Neuronal stem cell (in vitro differentiated cells): Measurements from ENCODE around the gene SIDT1.

ENCODE experiments used
- DNase-seq: peaks from one replicate; pipeline ENCODE4 v3.0.0-alpha.2; 2013; ENCODE audit warnings: low spot score
- H2AFZ ChIP-seq: one replicate; pipeline ENCODE4 v1.6.1; 2013; ENCODE audit warnings: mild to moderate bottlenecking, low read length, inconsistent platforms
- H2AK5ac ChIP-seq: 2 replicates; pipeline ENCODE4 v1.6.1; 2013; ENCODE audit warnings: low read depth, mild to moderate bottlenecking, inconsistent platforms, low read length, moderate library complexity, mixed read lengths
- H2BK120ac ChIP-seq: 2 replicates; pipeline ENCODE4 v1.6.1; 2013; ENCODE audit warnings: low read depth, mild to moderate bottlenecking, inconsistent platforms, low read length, moderate library complexity, mixed read lengths
- H2BK12ac ChIP-seq: one replicate; pipeline ENCODE4 v1.6.1; 2013; ENCODE audit warnings: low read length, inconsistent platforms
- H2BK15ac ChIP-seq: 2 replicates; pipeline ENCODE4 v1.6.1; 2013; ENCODE audit warnings: mild to moderate bottlenecking, low read length, inconsistent platforms, mixed read lengths
- H2BK5ac ChIP-seq: one replicate; pipeline ENCODE4 v1.6.1; 2013; ENCODE audit warnings: inconsistent platforms, mild to moderate bottlenecking, low read length, moderate library complexity
- H3K14ac ChIP-seq: one replicate; pipeline ENCODE4 v1.6.1; 2013; ENCODE audit warnings: low read length, inconsistent platforms
- H3K18ac ChIP-seq: 2 replicates; pipeline ENCODE4 v1.6.1; 2013; ENCODE audit warnings: low read length, inconsistent platforms
- H3K23ac ChIP-seq: 2 replicates; pipeline ENCODE4 v1.6.1; 2013; ENCODE audit warnings: low read depth, mild to moderate bottlenecking, mixed read lengths, low read length, inconsistent platforms; ENCODE audit not compliant: poor library complexity
- H3K27ac ChIP-seq: replicated peaks from 3 replicates; pipeline ENCODE4 v1.5.1; 2013; ENCODE audit warnings: low read length, inconsistent platforms
- H3K27me3 ChIP-seq, 3 experiments: 2 replicates each; pipeline ENCODE4 v1.6.1; 2013; ENCODE audit warnings: low read length in 3 of 3, mild to moderate bottlenecking in 2 of 3, inconsistent platforms in 1 of 3, low read depth in 1 of 3, mixed read lengths in 1 of 3, moderate library complexity in 1 of 3; ENCODE audit not compliant: control insufficient read depth in 3 of 3, insufficient read depth in 3 of 3
- H3K36me3 ChIP-seq, 2 donors: replicated peaks in 1 of 2; 2 replicates each; pipeline ENCODE4 v1.6.1; 2013; ENCODE audit warnings: low read length in 2 of 2; ENCODE audit not compliant: control insufficient read depth in 2 of 2, insufficient read depth in 2 of 2
- H3K4ac ChIP-seq: 2 replicates; pipeline ENCODE4 v1.6.1; 2013; ENCODE audit warnings: inconsistent platforms, mild to moderate bottlenecking, low read length, moderate library complexity
- H3K4me1 ChIP-seq, 2 donors: 1 replicate in 1 of 2; 2 replicates in 1 of 2; pipeline ENCODE4 v1.6.1; 2013; ENCODE audit warnings: low read length in 2 of 2, low read depth in 1 of 2; ENCODE audit not compliant: control insufficient read depth in 2 of 2, insufficient read depth in 1 of 2
- H3K4me2 ChIP-seq: one replicate; pipeline ENCODE4 v1.6.1; 2013; ENCODE audit warnings: mild to moderate bottlenecking, low read length, inconsistent platforms; ENCODE audit not compliant: insufficient read depth, poor library complexity, severe bottlenecking
- H3K4me3 ChIP-seq, 2 donors: 2 replicates each; pipeline ENCODE4 v1.5.1; 2013; ENCODE audit warnings: low read length in 2 of 2, mild to moderate bottlenecking in 2 of 2, inconsistent platforms in 1 of 2, moderate library complexity in 1 of 2
- H3K79me1 ChIP-seq: one replicate; pipeline ENCODE4 v1.6.1; 2013; ENCODE audit warnings: low read depth, mild to moderate bottlenecking, inconsistent platforms, low read length, moderate library complexity
- H3K9ac ChIP-seq: one replicate; pipeline ENCODE4 v1.6.1; 2013; ENCODE audit warnings: mild to moderate bottlenecking, low read depth, low read length, inconsistent platforms; ENCODE audit not compliant: poor library complexity
- H3K9me3 ChIP-seq, 2 donors: replicated peaks in 1 of 2; 2 replicates each; pipeline versions ENCODE3 to v1.6.1; 2013; ENCODE audit warnings: low read length in 2 of 2, mild to moderate bottlenecking in 2 of 2, inconsistent platforms in 1 of 2, low read depth in 1 of 2, mixed read lengths in 1 of 2, moderate library complexity in 1 of 2; ENCODE audit not compliant: control insufficient read depth in 2 of 2, insufficient read depth in 1 of 2
- H4K8ac ChIP-seq: one replicate; pipeline ENCODE4 v1.6.1; 2013; ENCODE audit warnings: low read depth, mild to moderate bottlenecking, inconsistent platforms, low read length, moderate library complexity
- H4K91ac ChIP-seq: one replicate; pipeline ENCODE4 v1.6.1; 2013; ENCODE audit warnings: low read length, low read depth, mild to moderate bottlenecking, inconsistent platforms; ENCODE audit not compliant: poor library complexity
- WGBS, 2 donors: extraction: QIAGEN DNeasy Blood & Tissue Kit; methylation state at CpG; one replicate each; pipeline ENCODE4 v1.1.7; 2013; ENCODE audit warnings: missing lambda C conversion rate in 2 of 2, mixed read lengths in 1 of 2; ENCODE audit not compliant: insufficient read length in 2 of 2, insufficient replicate concordance in 1 of 2; ENCODE audit errors: extremely low coverage in 2 of 2; 5-methylcytosine and 5-hydroxymethylcytosine counted together

The SIDT1 gene

DNA sequence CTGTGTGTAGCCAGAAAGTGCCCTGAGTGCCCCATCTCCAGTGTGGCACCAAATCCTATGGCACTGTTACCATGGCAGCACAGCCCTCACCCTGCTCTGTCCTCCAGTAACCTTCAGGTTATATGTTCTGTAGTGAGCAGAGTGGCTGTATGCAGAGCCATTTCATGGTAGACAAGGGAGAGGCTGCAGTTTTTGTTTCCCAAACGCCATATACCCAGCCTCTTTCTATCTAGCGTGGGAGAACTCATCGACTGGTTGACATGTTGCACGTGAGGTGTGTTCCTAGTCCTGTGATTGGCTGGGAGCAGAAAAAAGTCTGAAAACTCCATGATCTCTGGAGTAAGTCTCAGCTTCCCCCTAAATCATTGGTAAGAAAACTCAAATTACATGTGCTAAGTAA is 2.0 kb downstream of the SIDT1 start:
- peak overlapping the region in 1 of 2 donors; percentile 46 for H3K4me3 ChIP-seq
- H2AK5ac ChIP-seq = no peak overlapping the region
- H2BK12ac ChIP-seq = no peak overlapping the region
- H2BK120ac ChIP-seq = no peak overlapping the region
- WGBS, 2 donors = no CpG with 5 or more reads among the region's 4 CpGs
- H3K27ac ChIP-seq = no peak overlapping the region
- H3K18ac ChIP-seq = no peak overlapping the region
- no peak overlapping the region for H2AFZ ChIP-seq
- DNase-seq = no peak
- no peak overlapping the region for H3K4ac ChIP-seq
- no peak overlapping the region for H3K9ac ChIP-seq
- H4K8ac ChIP-seq = no peak overlapping the region
- no peak overlapping the region for H3K4me2 ChIP-seq
- H3K23ac ChIP-seq = no peak overlapping the region
- H3K27me3 ChIP-seq = peaks cover 7 to 87% (median 48%) of the 10 kb centered on the region in 3 experiments
- no peak overlapping the region for H2BK15ac ChIP-seq
- no peak overlapping the region for H4K91ac ChIP-seq
- H3K14ac ChIP-seq = no peak overlapping the region
- H3K4me1 ChIP-seq = peaks cover 3% of the 10 kb centered on the region in 2 donors
- H3K79me1 ChIP-seq = no peaks in the 10 kb centered on the region
- H2BK5ac ChIP-seq = no peak overlapping the region
- no peaks in the 10 kb centered on the region for H3K9me3 ChIP-seq
- no peaks in the 10 kb centered on the region for H3K36me3 ChIP-seq

DNA sequence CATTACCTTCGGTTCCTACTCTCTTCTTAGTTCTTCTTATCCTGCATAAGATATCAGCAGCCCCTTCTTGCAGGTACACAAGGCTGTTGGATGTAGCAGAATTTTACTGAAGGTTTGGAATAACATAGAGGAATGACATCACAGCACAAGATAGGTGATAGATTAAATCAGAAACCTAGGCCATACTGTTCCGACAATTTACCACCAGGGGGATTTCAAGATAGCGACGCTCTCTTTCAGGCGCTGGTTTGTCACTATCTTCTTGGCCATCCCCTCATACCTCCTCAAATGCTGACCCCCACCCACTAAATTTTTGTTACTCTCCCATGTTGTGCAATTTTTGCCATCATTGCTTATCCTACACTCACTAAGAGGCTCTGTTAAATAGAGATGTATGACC is 3.5 kb downstream of the SIDT1 start:
- Histone ChIP-seq H3K18ac (no peak overlapping the region), H3K36me3 (no peaks in the 10 kb centered on the region), H3K79me1 (no peaks in the 10 kb centered on the region), H3K14ac (no peak overlapping the region), H3K4ac (no peak overlapping the region), H3K27ac (no peak overlapping the region), H3K9me3 (no peaks in the 10 kb centered on the region), H3K23ac (no peak overlapping the region), H2BK15ac (no peak overlapping the region), H2AFZ (no peak overlapping the region), H2BK120ac (no peak overlapping the region), H4K8ac (no peak overlapping the region), H2BK5ac (no peak overlapping the region), H3K4me2 (no peak overlapping the region), H2AK5ac (no peak overlapping the region), H4K91ac (no peak overlapping the region), H3K4me1 (peaks cover 3% of the 10 kb centered on the region in 2 donors), H3K27me3 (peaks cover 7 to 75% (median 44%) of the 10 kb centered on the region in 3 experiments), H2BK12ac (no peak overlapping the region), H3K9ac (no peak overlapping the region), H3K4me3 (no peak overlapping the region)
- WGBS, 2 donors = no CpG with 5 or more reads among the region's 5 CpGs
- no peak for DNase-seq

DNA sequence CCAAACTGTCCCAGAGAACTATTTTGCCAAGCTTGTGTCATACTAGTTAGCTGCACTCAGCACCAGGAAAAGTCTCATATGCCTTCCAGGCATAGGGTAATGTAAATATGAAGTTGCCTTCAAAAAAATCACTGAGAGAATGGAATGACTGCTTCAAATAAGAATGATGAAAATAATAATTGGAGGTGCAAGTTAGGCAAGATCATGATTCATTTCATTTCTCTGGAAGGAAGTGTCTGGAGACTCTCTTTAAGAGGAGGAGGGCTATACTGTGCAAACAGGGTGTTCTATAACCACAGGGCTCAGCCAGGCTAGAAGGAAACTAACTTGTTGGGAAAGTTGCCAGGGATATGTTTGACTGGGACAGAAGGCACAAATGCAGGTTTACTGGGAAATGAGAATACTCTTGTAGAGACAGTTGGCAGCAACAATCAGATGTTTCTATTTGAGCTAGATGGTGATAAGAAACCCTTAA is 4.3 kb downstream of the SIDT1 start:
- no peak overlapping the region for H3K9ac ChIP-seq
- no peak overlapping the region for H4K91ac ChIP-seq

DNA sequence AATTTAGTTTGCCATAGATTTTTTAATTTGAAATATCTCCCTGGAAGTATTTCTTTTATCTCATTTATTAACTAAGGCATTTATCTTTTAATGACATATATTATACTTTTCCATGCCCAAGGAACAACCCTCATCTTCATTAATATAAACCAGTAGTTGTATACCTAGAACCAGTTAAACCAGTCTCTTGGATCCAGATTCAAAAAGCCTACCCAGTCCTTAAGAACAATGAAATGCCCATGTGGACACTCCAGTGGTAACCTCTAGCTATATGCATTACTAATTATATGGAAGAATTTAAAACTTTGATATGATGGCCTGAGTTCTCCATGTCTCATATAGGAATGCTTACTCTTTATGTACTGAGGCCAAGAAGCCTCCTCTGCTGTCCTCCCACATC is 4.8 kb downstream of the SIDT1 start:
- H3K4ac ChIP-seq = no peak overlapping the region
- H3K18ac ChIP-seq = no peak overlapping the region
- no peak overlapping the region for H2BK5ac ChIP-seq
- H3K23ac ChIP-seq = no peak overlapping the region
- no peak overlapping the region for H2BK15ac ChIP-seq
- H3K14ac ChIP-seq = no peak overlapping the region
- no peaks in the 10 kb centered on the region for H3K9me3 ChIP-seq
- H2BK12ac ChIP-seq = no peak overlapping the region
- no peak overlapping the region for H2AK5ac ChIP-seq
- no peak overlapping the region for H3K4me2 ChIP-seq
- H3K27ac ChIP-seq = no peak overlapping the region
- DNase-seq = no peak
- no peaks in the 10 kb centered on the region for H3K36me3 ChIP-seq
- H2AFZ ChIP-seq = no peak overlapping the region
- no peaks in the 10 kb centered on the region for H3K79me1 ChIP-seq
- peaks cover 7 to 63% (median 34%) of the 10 kb centered on the region in 3 experiments for H3K27me3 ChIP-seq
- H3K9ac ChIP-seq = no peak overlapping the region
- no peak overlapping the region for H4K91ac ChIP-seq
- H3K4me3 ChIP-seq = no peak overlapping the region
- peaks cover 3% of the 10 kb centered on the region in 2 donors for H3K4me1 ChIP-seq
- no peak overlapping the region for H2BK120ac ChIP-seq
- no peak overlapping the region for H4K8ac ChIP-seq

More for the DNA sequence above, 4.3 kb downstream of the SIDT1 start:
- H2BK5ac ChIP-seq = no peak overlapping the region
- H3K27ac ChIP-seq = no peak overlapping the region
- H2BK15ac ChIP-seq = no peak overlapping the region
- H3K23ac ChIP-seq = no peak overlapping the region
- no peak overlapping the region for H3K4me3 ChIP-seq
- H3K4me2 ChIP-seq = no peak overlapping the region
- no peak overlapping the region for H4K8ac ChIP-seq
- no peak overlapping the region for H3K14ac ChIP-seq
- DNase-seq = no peak
- no peak overlapping the region for H2AFZ ChIP-seq
- H3K4ac ChIP-seq = no peak overlapping the region
- H3K36me3 ChIP-seq = no peaks in the 10 kb centered on the region
- no peak overlapping the region for H2AK5ac ChIP-seq
- H3K4me1 ChIP-seq = peaks cover 3% of the 10 kb centered on the region in 2 donors
- H3K18ac ChIP-seq = no peak overlapping the region
- peaks cover 7 to 68% (median 39%) of the 10 kb centered on the region in 3 experiments for H3K27me3 ChIP-seq
- no peaks in the 10 kb centered on the region for H3K9me3 ChIP-seq
- no peak overlapping the region for H2BK12ac ChIP-seq
- H2BK120ac ChIP-seq = no peak overlapping the region
- H3K79me1 ChIP-seq = no peaks in the 10 kb centered on the region
